AG10803 (cell line): ENCODE measurements around the gene ADGRV1.

Source experiments
- DNase-seq: peaks from one replicate; pipeline ENCODE4 v3.0.0; 2010; ENCODE audit warnings: low read depth
- H3K4me3 ChIP-seq: 2 replicates; pipeline ENCODE4 v1.5.1; 2011; ENCODE audit warnings: mild to moderate bottlenecking, low read length, control low read depth
- TF ChIP-seq, protein P1 (sequence below): conservative IDR thresholded peaks from 2 replicates; pipeline ENCODE4 v1.5.1; 2011; ENCODE audit warnings: mild to moderate bottlenecking, low read length, control low read depth, inconsistent platforms

Gene ADGRV1

GRCh38 chr5:90987726-90988125, 429.1 kb downstream of the ADGRV1 start:
- no peak for DNase-seq
- no peak overlapping the region for H3K4me3 ChIP-seq
- TF ChIP-seq, protein P1, sequence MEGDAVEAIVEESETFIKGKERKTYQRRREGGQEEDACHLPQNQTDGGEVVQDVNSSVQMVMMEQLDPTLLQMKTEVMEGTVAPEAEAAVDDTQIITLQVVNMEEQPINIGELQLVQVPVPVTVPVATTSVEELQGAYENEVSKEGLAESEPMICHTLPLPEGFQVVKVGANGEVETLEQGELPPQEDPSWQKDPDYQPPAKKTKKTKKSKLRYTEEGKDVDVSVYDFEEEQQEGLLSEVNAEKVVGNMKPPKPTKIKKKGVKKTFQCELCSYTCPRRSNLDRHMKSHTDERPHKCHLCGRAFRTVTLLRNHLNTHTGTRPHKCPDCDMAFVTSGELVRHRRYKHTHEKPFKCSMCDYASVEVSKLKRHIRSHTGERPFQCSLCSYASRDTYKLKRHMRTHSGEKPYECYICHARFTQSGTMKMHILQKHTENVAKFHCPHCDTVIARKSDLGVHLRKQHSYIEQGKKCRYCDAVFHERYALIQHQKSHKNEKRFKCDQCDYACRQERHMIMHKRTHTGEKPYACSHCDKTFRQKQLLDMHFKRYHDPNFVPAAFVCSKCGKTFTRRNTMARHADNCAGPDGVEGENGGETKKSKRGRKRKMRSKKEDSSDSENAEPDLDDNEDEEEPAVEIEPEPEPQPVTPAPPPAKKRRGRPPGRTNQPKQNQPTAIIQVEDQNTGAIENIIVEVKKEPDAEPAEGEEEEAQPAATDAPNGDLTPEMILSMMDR, result no peak

- H3K4me3 ChIP-seq, result no peak overlapping the region
- TF ChIP-seq, protein P1, result no peak
- DNase-seq, result no peak
These were observed 432.6 kb downstream of the ADGRV1 start for GRCh38 chr5:90991201-90991600.

- no peak for DNase-seq
- TF ChIP-seq, protein P1, result no peak
- H3K4me3 ChIP-seq, result no peak overlapping the region
These were observed 436.2 kb downstream of the ADGRV1 start for GRCh38 chr5:90994796-90995195.

GRCh38 chr5:90996089-90996488, 437.5 kb downstream of the ADGRV1 start:
- no peak for DNase-seq
- TF ChIP-seq, protein P1, result no peak
- no peak overlapping the region for H3K4me3 ChIP-seq

- TF ChIP-seq, protein P1, result no peak
- DNase-seq, result no peak
- H3K4me3 ChIP-seq, result no peak overlapping the region
These were observed 438.5 kb downstream of the ADGRV1 start for GRCh38 chr5:90997082-90997481.

DNA sequence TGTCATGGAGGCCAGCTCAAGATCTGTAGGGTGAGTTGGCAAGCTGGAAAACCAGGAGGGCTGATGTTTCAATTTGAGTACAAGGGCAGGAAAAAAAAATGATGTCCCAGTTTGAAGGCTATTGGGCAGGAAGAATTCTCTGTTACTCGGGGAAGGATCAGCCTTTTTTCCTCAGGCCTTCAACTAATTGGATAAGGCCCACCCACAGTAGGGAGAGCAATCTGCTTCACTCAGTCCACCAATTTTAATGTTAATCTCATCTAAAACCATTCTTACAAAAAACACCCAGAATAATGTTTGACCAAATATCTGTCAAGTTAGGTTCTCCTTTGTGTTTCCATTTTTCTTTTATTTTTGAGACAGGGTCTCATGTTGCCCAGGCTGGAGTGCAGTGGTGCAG, 442.1 kb downstream of the ADGRV1 start:
- TF ChIP-seq, protein P1, result no peak
- no peak overlapping the region for H3K4me3 ChIP-seq
- DNase-seq, result no peak

DNA sequence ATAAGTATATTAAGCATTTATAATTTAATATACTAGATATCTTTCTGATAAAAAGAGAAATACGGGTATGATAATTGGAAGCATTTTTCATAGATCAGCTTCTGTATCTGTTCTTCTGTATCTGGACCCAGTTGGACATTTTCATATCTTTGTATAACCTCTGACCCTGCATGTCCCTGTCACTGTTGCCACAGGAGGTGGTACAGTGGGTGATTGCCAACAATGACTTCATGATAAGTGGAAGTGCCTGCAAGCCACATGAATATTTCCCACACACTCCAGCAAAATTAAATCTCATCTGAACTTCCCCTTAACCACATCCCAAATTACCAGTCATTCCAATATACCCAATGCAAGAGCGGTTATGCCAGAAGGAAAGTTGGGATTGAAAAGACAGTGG, 448.1 kb downstream of the ADGRV1 start:
- H3K4me3 ChIP-seq, result no peak overlapping the region
- TF ChIP-seq, protein P1, result no peak
- no peak for DNase-seq
